Activated T-cell treated with anti-CD3 and anti-CD28 coated beads, Interleukin-2, amount 50 U/mL, for 1 hour (primary cell): ENCODE results near the gene DIDO1.

Source experiments
- DNase-seq: peaks from one replicate; pipeline ENCODE4 v3.0.0-alpha.2; 2020

The DIDO1 gene

DNA sequence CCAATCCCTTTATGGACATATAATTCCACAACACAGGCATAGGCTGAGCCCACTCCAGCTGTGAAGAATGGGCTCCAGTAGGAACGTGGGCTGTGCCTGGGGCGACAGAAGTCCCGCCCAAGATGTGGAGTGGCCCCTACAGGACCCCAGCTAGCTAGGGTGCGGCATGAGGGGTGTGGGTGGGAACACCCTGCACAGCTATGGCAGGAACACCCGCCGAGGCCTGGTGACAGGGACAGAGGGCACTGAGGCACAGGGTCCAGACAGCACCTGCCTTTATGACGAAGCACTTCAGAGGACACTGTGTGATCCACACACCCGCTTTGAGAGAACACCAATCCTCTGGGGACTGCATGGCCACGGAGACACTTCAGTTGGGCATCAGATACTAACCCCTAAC lies 36.4 kb downstream of the DIDO1 start:
- DNase-seq, result no peak

DNA sequence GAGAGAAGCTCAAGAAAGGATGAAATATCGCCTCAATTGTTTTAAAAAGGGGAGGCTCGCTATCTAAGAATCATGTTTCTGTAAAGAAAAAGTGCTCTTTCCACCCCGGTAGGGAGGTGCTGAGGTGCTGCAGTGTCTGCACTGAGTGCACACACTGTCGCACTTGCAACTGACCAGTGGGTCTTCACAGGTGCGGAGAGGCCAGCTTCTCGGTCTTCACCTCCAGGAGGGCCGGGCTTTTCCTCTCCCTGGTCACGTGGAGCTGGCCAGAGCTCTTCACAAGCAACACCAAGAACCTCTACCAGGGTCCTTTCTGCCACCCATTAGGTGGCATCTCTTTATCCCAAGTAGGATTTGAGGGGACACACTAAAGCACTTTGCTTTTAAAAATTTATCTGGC lies 36.9 kb downstream of the DIDO1 start:
- DNase-seq, result no peak

DNA sequence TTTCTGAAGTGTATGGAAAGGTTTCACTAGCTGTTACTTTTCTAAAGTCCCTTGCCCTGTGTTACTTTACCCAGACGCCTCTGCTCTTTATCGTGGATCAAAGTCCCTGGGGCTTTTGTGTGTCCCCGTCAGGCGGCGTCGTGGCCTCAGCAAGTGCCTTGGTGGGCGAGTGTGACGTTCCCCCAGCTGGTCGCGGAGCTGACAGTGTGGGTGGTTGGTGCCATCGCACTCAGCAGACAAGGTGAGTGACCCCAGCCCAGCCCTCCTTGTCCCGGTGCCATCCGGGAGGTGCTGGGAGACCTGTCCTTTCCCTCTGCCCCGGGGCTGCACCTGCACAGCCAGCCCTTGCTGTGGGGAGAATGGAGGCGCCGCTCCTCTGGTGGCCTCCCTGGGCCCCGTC lies 37.4 kb downstream of the DIDO1 start:
- DNase-seq, result no peak

DNA sequence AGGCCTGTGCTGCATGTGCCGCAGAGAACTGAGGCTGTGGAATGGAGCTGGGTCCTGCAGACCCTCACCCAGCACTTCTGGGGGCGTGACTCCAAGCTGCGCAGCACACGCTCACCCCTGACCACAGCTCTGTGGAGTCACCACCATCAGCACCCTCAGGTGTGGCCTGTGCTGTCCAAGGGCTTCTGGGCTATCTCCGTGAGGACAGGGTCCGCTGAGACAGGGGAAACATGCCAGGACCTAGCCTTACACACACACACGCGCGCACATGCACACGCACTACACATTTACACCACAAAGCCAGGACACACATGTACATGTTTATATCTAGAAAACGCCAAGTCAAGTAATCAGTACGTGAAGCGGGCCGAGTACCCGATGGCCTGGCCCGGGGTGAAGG lies 37.9 kb downstream of the DIDO1 start:
- DNase-seq, result no peak

DNA sequence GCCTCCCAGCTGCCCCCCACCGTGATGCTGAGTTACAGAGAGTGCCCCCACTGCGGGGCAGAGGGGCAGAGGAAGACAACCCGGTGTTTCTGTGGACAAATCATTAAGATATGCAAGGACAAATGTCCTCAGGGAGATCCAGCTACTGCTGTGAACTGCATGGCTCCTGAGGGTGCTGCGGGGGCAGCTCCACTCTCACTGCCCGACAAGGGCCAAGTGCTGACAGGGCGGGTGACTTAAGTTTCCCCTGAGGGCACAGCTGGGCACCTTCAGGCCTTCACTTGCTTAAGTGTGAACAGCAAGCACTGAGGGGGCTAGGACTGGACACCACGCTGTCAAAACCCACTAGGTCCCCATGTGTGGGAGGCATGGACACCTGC lies 38.5 kb downstream of the DIDO1 start:
- DNase-seq, result no peak

DNA sequence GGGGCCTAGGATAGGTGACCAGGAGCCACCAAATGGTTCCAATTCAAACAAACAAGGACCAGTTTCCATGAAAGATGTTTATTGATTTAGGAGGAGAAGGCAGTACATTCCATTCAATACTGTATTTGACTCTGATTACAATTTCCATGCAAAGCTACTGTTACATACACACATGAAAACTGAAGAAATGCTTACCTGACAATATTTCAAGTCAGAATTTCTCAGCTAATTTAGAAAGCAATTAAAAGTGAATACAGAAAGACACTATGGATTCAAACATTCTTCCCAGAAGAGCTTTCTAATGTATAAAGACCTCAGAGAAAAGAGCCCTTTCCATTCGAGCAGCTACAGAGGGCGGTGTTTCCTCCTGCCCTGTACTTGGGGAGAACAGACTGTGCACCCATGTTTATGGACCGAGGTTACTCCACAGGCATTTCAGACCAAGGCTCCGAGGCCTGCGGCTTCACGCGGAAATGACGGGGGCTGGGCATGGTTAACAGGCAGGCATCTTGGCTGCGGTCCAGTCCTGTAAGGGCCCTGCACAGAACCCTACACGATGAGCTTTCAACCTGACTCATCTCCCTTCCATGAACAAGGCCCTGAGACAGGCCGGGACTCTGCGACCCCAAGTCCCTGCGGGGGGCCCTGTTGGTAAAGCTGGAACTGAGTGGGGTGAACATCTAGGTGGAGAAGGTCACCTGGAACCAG lies 39.0 kb downstream of the DIDO1 start:
- DNase-seq, result peak; percentile 37

DNA sequence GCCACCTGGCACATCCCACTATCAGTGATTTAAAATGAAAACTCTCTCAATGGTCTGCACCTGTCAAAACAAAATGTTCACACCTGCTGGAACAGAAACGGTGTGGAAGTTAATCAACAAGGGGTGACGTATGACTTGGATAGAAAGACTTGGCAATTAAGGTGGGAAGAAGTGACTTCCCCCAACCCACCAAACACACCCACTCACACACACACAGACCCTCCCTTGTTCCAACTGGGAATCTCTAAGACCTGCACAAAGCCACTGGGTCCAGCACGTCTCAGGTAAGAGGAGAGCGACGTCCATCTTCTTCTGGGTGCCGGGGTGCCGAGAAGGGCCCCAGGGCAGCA lies 39.6 kb downstream of the DIDO1 start:
- DNase-seq, result no peak

DNA sequence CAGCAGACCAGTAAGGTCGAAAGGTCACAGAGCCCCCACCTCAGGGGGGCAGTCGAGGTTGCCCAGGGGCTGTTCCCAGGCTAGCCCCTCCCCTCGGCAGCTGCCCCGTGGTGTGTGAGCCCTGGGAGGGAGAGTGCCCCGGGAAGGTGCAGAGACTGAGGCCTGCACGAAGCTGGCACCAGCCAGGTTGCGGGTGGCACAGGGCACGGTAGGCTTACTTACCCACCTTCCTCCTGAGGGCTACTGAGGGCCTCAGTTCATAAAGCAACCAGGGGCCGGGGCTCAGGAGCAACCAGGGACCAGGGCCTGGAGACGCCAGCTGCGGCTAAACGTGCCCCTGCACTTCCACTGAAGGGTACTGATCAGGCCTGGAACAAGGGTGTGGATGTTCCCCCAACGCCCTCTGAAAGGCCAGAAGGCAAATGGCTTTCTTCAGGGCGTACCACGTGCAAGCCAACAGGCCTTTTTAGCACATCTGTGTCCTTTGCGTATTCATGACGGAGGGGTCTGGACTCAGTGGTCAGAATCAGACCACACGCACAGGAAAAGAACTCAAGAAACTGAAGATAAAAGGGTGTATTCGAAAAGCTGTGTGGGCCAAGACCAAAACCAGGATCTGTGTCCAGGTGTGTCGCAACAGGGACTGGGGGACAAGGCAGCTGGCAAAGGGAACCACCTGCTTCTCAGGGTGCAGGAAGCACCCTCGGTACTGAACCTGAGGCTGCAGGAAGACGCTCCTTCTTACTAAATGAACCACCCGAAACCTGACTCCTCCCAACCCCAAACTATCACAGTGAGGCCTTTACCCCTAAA lies 40.2 kb downstream of the DIDO1 start:
- DNase-seq, result no peak

DNA sequence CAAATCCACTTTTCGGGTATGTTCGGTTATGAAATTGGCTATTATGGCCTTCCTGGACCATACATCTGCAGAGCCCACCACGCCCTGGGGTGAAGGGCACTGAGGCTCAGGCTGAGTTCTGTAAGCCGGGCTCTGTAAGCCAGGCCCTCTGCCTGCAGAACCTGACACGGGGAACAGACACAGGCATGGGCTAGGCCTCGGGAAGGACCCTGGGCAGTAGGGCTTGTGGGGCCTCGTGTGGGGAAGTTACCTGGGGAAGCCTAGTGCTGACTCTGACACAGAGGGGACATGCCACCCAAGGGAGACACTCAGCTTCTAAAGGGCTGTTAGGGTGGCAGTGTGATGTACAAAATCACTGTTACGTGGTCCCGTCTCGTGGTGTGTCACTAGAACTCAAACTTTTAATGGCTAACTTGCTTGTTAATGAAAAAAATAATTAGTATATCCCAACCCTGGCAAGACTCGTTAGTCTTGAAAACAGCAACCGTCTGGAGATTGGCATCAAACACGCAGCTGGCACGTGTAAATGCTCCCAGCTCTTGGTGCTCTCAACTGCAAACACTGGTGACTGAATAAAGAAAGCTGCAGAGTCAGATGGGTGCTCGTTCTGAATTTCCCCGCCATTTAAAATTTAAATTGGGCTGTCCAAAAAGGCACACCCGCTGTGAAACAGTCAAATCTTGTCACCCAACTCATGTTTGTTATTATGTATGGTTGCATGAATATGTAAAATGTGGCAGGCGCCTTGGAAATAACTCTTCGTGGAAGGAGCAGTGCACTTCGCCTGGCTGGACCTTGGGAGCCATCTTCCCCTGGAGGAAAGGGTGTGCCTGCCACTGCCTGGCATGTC lies 41.0 kb downstream of the DIDO1 start:
- no peak for DNase-seq

DNA sequence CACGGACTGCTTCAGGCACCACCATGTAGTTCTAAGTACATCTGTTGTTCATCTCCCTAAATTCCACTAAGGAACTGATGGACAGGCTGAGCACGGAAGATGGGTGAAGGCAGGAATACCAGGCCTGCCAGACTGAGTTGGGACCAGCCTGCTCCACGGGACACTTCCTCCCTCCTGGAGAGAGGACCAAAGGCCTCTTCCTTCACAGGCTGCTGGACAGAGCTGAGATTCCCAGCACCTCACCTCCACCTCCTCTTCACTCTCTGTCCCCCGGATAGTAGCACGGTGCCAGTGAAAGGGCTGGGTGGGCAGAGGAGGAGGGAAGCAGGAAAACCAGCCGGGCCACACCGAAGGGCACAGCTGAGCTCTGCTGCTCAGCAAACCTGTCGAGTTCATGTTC lies 41.7 kb downstream of the DIDO1 start:
- no peak for DNase-seq

DNA sequence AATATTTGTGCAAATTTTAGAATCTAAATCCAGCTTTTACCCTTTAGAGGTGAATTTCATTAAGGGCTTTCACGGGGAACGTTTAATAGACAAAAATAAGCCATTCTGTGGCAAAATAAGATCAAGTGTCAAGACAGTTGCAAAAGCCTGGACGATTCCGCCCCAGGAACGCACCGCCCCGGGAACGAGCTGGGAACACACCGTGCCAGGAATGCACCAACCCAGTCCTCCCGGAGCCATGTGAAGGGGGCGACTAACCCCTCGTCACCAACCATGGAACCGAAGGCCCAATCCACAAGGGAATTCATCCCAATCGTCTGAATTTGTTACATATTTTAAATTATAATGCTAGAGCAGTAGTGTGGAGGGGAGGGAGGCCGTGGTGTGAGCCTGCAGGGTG lies 43.9 kb downstream of the DIDO1 start:
- no peak for DNase-seq

DNA sequence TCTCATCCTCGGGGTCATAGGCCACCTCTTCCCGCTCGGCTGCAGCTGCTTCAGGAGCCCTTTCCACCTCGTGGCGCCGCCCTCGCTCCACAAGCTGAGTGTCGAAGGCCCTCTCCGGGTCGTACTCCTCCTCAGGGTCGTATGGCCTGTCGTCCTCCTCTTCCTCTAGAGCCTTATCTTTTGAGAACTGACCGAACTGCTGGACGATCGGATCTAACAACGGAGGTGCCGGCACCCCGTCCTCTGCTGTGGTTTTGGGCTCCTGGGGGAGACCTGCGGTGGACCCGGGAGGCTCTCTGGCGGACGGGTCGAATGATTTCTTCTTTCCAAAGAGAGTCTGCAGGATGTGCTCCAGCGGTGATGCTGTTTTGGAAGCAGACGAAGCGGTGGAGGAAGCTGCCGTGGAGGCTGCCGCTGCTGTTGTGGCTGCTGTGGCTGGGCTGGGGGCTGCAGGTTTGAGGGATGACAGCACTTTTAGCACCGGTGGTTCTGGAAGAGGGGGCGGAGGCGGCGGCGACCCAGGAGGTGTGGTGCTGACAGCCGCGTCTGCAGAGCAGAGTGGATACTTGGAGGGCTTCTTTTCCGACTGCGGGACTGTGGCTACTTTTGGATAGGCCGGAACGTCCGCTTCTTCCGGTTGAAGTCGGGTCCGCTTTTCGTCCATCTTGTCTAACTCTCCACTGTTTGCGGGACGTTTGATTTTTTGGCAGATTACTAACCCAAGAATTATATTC lies 44.5 kb downstream of the DIDO1 start:
- no peak for DNase-seq

DNA sequence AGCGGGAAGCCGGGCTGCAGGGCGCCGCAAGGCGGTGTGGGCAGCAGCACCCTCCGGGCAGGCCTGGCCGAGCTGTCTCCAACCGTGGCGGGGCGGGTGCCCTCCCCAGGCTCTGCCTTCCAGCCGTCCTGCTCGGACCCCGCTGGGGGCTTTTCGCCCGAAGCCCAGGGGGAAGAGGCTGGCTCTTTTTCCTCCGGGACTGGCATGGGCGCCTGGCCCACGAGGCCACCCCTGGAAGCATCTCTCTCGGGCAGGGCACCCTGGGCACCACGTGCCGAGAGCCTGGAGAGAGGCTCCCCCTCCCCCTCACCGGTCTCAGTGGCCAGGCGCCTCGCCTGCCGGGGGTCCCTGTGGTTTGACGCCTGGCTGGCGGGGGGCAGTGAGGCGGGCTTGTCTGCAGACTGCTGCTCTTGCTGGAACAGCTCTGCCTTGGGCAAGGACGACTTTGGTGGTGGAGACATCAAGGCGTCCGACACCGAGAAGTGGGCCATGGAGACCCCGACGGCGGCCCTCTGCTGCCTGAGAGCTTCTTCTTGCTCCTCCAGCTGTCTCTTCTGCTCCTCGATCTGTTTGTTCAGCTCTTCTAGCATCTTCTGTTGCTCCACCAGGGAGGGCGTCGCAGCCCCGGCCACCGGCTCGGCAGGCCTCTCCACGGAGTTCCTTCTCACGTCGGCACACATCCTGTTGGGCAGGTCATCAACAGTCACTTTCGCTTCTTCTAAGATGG lies 45.2 kb downstream of the DIDO1 start:
- no peak for DNase-seq

DNA sequence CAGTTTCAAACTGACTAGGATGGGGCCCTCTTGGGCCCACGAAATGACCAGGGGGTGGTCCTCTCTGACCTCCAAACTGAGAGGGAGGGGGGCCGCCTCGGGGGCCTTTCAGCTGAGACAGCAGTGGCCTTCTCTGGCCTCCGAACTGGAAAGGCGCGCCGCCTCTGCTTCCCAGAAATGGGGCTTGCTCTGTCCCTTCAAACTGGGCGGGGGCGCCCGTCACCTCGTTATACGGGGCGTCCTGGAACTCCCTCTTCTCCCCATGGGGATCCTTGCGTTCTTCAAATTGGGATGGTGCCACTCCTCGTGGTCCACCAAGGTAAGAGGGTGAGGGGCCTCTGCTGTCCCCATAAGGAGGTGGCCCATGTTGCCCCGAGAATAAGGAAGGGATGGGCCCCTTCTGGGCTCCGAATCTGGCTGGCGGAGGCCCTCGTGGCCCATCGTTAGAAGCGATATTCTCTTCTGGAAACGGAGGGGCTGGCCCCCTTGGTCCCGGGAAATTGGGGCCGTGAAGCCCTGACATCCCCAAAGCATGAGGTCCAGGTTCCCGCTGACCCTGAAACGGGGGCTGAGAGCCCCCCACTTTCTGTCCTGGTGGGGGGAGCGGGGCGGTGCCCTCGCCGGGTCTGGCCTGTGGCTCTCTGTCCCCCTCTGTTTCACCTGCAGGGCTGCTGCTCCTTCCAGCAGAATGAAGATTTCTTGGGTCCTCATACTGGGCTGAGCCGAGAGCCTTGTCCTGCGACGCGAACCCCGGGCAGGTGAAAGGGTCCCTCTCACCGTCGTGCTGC lies 46.0 kb downstream of the DIDO1 start:
- no peak for DNase-seq

DNA sequence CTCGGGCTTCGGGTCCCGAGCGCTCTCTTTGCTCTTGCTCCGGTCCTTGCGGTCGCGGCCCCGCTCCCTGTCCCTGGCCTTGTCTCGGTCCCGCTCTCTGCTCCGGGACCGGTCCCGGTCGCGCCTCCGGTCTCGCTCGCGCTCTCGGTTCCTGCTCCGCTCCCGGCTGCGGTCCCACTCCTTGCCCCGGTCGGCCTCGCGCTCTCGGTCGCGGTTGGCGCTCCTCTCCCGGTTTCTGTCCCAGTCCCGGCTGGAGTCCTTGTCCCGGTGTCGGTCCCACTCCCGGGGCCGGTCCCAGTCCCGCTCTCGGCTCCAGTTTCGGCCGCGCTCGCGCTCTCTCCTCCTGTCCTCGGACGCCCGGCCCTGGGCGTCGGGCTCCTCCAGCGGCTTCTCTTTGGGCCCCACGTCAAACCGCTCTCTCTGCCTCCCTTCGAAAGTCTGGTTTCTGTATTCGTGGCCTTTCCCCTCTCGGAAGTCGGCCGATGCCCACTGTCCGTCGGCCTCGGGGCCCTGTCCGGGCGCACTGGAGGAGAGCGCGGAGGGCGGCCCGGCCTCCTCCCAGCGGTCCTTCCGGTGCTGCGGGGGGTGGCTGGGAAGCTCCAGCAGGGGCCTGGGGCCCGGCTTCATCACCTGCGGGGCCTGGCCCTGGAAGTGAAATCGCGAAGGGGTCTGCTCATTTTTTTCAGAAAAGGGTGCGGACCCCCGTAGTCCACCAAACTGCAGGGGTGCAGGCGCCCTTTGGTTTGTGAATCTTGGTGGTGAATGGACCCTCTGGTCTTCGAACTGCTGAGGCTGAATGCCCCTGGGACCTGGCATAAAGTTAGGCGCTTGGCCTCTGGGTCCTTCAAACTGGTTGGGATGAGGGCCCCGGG lies 46.8 kb downstream of the DIDO1 start:
- no peak for DNase-seq

DNA sequence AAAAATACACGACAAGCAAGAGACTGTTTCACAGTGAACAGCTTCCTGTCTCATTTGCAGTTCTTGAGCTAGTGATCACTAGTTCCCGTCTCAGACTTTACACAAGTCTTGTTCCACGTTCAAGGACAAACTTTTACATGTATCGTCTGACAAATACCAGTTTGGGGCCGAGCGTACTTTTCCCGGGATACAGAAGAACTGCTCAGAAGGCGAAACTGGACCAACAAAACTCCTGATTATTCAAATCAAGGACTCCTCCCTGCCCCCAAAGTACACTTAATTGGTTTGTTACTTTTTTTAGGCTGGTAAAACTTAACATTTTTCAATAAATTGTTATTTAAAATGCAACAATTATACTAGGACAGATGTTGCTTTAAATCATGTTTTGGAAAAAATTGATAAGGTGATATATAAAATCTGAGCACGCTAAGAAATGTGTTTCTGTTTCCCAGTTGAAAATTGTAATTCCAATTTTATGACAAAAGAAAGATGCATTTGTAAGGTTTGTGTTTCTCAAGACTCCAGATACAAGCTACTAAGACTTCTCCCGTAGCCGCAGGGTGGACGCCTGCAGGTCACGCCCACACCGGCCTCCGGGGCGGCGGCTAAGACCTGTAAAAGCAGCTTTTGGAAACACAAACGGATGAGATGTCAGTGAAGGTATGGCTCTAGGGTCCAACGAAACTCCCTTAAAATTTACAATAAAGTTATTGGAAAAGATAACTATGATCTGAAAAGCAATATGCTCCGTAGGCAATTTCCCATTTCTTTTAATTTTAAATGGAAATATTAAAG lies 47.9 kb downstream of the DIDO1 start:
- DNase-seq, result no peak

DNA sequence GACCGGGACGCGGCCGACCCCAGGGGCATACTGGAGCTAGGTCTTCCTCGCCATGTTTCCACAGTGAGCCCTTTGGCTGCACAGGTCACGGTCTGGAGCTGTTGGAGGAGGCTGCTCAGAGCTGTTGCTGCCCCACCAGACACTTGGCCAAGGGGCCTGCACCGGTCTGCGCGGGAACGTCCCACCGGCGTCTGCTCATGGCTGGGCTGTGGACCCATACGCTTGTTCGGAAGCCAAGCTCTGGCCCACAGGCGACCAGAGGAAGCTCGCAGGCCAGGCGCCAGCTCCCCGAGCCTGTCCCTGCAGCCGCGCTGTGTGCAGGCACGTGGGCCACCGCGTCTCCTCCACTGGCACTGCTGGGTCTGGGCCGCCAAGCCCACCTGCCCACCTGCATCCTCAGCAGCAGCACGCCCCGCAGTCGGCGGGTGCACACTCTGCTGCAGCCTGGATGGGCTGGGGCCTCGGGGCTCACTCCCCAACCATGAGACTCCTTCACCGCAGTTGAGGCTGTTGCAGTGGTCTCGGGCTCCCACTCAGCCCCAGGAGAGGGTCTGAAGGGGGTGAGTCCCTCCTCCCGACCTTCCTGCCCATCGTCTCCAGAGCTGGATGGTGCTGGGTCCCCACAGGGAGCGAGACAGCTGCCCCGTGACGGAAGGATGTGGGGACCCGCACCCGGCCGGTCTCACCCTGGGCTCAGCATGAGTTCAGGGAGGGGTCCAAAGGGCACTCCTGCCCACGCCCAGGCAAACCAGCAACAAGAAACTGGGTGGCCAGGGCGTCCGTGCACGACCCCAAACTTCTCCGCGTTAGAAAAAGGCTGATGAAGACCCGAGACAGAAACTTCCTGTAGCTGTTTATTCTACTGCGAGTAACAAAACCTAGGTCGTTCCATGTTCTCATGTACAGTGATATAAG lies 49.1 kb downstream of the DIDO1 start:
- no peak for DNase-seq

DNA sequence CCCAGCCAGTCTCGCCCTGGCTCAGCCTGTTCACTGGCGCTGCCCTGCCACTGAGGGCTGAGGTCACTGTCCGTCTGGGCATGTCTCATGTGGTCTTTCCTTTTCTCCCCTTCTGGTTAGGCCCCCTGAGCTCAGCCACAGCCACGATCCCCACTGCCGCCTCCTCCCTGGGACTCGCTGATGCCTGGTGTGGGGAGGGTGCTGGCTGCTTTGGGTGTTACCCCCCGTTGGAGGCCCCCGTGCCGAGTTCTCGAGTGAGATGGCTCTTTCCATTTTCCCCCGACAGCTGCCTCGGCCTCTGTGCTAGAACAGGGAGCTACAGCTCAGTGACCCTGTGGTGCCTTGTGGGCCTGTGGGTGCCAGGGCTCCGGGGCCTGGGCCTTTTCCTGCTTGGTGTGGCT lies 49.8 kb downstream of the DIDO1 start:
- no peak for DNase-seq
